Measurements from ENCODE around the gene HIBCH. TPM values are rescaled to one million over a fixed set of nuclear protein-coding genes. Genes with fewer than 3 reads are reported as not detected.

HIBCH gene
- total and polyA plus RNA-seq, 2 of the 13 experiments (the other 11 are each of a cell fraction or from before 2014, with no cell fraction given) = 18.8 to 49.5 TPM

GRCh38 chr2:190334479-190335224 is 15.0 kb upstream of the HIBCH start (continued):
- TF ChIP-seq HOMEZ (CRISPR knock-in tag; IDR thresholded peaks at IDR 0.05; ENCODE audit: low read depth) = peak; percentile 98
- no peak; the same call in 1 of the 2 replicates for TF ChIP-seq MED13 (CRISPR knock-in tag; IDR thresholded peaks at IDR 0.05)
- no peak for TF ChIP-seq SMYD3 (CRISPR knock-in tag; IDR thresholded peaks at IDR 0.05)
- no peak for TF ChIP-seq ZNF724P (CRISPR knock-in tag; IDR thresholded peaks at IDR 0.05; ENCODE audit: borderline replicate concordance)
- TF ChIP-seq TRAFD1 (CRISPR knock-in tag; IDR thresholded peaks at IDR 0.05; ENCODE audit: borderline replicate concordance) = no peak
- no peak for TF ChIP-seq ZNF891 (CRISPR knock-in tag; IDR thresholded peaks at IDR 0.05)
- TF ChIP-seq SP2 (CRISPR knock-in tag; IDR thresholded peaks at IDR 0.05) = no peak
- TF ChIP-seq CBX5 (CRISPR knock-in tag; IDR thresholded peaks at IDR 0.05; ENCODE audit: borderline replicate concordance) = 0 out of 2 replicates have a peak, but pooled peaks have one; percentile 34
- TF ChIP-seq RNF219 (CRISPR knock-in tag; IDR thresholded peaks at IDR 0.05) = 0 out of 2 replicates have a peak, but pooled peaks have one; percentile 63
- no peak for TF ChIP-seq SKIL (CRISPR knock-in tag; IDR thresholded peaks at IDR 0.05; ENCODE audit: borderline replicate concordance)
- TF ChIP-seq ARNTL (CRISPR knock-in tag; IDR thresholded peaks at IDR 0.05) = 0 out of 2 replicates have a peak, but pooled peaks have one; percentile 46
- no peak for TF ChIP-seq ZBTB21 (CRISPR knock-in tag; IDR thresholded peaks at IDR 0.05)
- no peak for TF ChIP-seq DMTF1 (CRISPR knock-in tag; IDR thresholded peaks at IDR 0.05)
- no peak for TF ChIP-seq KLF12 (CRISPR knock-in tag; IDR thresholded peaks at IDR 0.05; ENCODE audit: borderline replicate concordance)
- TF ChIP-seq ZNF260 (CRISPR knock-in tag; IDR thresholded peaks at IDR 0.05; ENCODE audit: borderline replicate concordance, low read depth) = no peak
- TF ChIP-seq TFDP1 (CRISPR knock-in tag; IDR thresholded peaks at IDR 0.05; ENCODE audit: borderline replicate concordance) = no peak
- peak; percentile 95 for TF ChIP-seq NCOA2 (CRISPR knock-in tag; IDR thresholded peaks at IDR 0.05)
- TF ChIP-seq RFX3 (CRISPR knock-in tag; IDR thresholded peaks at IDR 0.05) = no peak
